HL-60 (cell line): ENCODE measurements around the gene CNBP.

Experiments used
- GABPA ChIP-seq: IDR thresholded peaks from 2 replicates; pipeline ENCODE4 v1.6.1; 2012; ENCODE audit warnings: low read depth
- POLR2AphosphoS5 ChIP-seq: IDR thresholded peaks from 2 replicates; pipeline ENCODE4 v1.6.1; 2012; ENCODE audit warnings: low read depth
- SPI1 ChIP-seq: IDR thresholded peaks from 2 replicates; pipeline ENCODE4 v1.6.1; 2012; ENCODE audit warnings: low read depth, mild to moderate bottlenecking, borderline replicate concordance
- TF ChIP-seq, protein P1 (sequence below): IDR thresholded peaks from one replicate; pipeline ENCODE4 v1.5.1; 2011; ENCODE audit warnings: low read length, control low read depth, inconsistent platforms; ENCODE audit not compliant: insufficient read depth
- TF ChIP-seq, protein P2 (sequence below): IDR thresholded peaks from 2 replicates; pipeline ENCODE4 v1.6.1; 2012; ENCODE audit warnings: low read depth; ENCODE audit not compliant: insufficient replicate concordance

DNA sequence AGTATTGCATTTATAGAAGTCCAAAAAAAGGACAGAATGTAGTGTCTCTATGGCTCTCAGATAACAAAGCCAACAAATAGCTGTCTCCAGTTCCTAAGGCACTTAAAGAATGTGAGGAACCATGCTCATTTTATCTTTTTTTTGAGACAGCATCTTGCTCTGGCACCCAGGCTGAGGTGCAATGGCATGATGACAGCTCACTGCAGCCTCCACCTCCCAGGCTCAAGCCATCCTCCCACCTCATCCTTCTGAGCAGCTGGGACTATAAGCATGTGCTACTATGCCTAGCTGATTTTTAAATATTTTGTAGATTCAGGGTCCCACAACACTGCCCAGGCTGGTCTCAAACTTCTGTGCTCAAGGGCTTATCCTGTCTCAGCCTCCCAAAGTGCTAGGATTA is 38.9 kb downstream of the CNBP start:
- TF ChIP-seq GABPA (no peak), POLR2AphosphoS5 (no peak), SPI1 (no peak)
- TF ChIP-seq, protein P1, sequence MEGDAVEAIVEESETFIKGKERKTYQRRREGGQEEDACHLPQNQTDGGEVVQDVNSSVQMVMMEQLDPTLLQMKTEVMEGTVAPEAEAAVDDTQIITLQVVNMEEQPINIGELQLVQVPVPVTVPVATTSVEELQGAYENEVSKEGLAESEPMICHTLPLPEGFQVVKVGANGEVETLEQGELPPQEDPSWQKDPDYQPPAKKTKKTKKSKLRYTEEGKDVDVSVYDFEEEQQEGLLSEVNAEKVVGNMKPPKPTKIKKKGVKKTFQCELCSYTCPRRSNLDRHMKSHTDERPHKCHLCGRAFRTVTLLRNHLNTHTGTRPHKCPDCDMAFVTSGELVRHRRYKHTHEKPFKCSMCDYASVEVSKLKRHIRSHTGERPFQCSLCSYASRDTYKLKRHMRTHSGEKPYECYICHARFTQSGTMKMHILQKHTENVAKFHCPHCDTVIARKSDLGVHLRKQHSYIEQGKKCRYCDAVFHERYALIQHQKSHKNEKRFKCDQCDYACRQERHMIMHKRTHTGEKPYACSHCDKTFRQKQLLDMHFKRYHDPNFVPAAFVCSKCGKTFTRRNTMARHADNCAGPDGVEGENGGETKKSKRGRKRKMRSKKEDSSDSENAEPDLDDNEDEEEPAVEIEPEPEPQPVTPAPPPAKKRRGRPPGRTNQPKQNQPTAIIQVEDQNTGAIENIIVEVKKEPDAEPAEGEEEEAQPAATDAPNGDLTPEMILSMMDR, result no peak
- TF ChIP-seq, protein P2, sequence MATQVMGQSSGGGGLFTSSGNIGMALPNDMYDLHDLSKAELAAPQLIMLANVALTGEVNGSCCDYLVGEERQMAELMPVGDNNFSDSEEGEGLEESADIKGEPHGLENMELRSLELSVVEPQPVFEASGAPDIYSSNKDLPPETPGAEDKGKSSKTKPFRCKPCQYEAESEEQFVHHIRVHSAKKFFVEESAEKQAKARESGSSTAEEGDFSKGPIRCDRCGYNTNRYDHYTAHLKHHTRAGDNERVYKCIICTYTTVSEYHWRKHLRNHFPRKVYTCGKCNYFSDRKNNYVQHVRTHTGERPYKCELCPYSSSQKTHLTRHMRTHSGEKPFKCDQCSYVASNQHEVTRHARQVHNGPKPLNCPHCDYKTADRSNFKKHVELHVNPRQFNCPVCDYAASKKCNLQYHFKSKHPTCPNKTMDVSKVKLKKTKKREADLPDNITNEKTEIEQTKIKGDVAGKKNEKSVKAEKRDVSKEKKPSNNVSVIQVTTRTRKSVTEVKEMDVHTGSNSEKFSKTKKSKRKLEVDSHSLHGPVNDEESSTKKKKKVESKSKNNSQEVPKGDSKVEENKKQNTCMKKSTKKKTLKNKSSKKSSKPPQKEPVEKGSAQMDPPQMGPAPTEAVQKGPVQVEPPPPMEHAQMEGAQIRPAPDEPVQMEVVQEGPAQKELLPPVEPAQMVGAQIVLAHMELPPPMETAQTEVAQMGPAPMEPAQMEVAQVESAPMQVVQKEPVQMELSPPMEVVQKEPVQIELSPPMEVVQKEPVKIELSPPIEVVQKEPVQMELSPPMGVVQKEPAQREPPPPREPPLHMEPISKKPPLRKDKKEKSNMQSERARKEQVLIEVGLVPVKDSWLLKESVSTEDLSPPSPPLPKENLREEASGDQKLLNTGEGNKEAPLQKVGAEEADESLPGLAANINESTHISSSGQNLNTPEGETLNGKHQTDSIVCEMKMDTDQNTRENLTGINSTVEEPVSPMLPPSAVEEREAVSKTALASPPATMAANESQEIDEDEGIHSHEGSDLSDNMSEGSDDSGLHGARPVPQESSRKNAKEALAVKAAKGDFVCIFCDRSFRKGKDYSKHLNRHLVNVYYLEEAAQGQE, result no peak
